Measurements from ENCODE around the gene SAMD15.
"Not testable (repeated sequence)": the region's sequence is repeated elsewhere in the genome, so short reads cannot be mapped to it uniquely, and the experiment has no call there.

The SAMD15 gene

DNA sequence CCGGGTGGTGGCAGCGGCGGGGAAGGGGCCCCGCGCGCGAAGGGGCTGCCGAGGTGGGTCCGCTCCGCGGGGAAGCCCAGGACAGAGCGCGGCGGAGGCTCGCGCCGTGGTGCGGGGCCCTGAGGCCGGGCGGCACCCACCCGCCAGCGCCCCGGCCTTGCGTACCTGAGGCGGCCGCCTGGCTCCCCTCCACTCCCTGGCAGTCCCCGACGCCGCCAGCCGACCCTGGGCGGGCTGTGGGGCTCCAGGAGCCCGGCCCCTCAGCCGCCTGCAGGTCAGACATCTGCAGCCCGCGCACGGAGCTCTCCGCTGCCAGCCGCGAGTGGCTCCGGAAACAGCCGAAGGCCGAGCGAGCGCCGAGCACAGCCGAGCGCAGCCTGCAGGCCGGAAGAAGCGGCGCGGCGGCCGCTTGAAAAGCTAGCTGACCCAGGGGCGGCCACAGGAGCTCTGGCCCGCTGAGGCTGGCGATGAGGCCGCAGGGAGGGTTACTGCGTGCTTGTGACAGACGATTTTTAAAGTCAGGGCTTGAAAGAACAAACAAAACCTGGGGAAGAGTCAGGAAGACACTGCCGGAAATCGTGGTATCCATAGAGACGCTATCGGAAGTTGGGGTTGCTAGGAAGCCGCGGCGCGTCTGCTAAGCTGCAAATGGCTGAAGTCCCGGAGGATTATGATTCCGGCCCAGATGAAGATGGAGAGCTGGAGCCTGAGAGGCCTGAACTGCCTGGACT is at the start of gene SAMD15, which contains the start of gene TMED8:
Gene SAMD15 (plus strand): TSS at position 609 of the 731 bp plus-strand sequence. CDS start 40 bp downstream, at position 649.
Gene TMED8 (minus strand): TSS at position 324 of the 731 bp plus-strand sequence. CDS start 41 bp downstream, at position 283.
- peak; percentile 73 to 83 for DNase-seq

DNA sequence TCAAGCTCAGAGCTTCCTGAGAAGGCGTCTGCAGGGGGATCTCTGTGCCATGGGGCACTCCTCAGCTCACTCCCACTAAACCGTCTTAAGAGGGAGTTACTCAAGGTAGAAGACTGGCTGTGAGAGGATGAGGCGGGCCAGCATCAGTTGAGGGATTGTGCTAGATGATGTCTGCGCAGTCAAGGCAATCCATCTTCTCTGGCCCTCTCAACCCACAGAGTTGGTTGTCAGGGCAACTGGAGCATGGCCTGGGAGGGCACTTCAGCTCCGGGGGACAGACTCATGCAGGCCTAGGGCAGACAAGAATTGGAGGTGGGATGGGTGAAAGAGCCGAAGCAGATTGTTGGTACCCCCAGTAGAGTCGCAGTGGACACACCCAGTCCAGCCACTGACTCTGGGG is 47.3 kb upstream of the SAMD15 start:
- DNase-seq = no peak

DNA sequence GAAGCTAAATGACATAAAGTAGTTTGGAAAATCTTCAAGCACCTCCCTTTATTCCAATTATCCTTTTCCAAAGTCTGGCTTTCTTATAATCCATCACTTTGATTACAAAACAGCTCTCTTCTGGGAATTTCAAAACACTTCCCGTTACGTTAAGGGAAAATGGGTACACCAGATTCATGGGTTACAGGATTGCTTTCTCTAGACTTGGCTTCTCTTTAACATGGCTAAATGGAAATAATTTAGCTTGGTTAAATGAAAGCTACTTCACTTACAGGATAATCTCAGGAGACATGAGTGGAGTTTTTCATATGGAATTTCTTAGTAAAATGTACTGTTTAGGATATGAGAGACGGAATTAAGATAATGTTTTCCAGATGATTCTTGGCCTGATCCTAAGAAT is 41.6 kb upstream of the SAMD15 start:
- DNase-seq = no peak

DNA sequence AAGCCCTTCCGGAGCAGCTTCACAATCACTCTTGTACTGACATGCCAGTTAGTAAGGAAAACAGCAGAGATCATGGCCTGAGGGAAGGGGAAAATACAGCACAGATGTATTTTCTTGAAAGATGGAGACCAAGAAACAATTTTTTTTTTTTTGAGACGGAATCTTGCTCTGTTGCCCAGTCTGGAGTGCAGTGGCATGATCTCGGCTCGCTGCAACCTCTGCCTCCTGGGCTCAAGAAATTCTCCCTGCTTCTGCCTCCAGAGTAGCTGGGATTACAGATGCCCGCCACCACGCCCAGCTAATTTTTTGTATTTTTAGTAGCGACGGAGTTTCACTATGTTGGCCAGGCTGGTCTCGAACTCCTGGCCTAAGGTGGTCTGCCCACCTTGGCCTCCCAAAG is 39.9 kb upstream of the SAMD15 start:
- not testable (repeated sequence) for DNase-seq

DNA sequence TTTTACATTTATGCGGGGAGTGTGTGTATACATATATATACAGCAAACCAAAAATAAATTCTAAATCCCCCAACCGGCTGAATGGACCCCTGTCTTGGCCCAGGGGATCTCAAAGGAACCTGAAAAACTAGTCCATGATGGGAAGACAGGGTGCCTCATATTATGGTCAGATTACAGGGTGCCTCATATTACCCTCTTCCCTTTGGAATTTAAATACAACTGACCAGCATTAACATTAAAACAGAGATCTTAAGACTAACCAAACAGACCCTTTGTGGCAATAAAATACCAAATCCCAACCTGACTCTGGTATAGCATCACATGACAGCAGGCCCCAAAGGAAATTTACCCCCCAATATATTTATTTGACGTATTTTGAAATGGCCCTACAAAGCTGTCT is 39.3 kb upstream of the SAMD15 start:
- no peak for DNase-seq

DNA sequence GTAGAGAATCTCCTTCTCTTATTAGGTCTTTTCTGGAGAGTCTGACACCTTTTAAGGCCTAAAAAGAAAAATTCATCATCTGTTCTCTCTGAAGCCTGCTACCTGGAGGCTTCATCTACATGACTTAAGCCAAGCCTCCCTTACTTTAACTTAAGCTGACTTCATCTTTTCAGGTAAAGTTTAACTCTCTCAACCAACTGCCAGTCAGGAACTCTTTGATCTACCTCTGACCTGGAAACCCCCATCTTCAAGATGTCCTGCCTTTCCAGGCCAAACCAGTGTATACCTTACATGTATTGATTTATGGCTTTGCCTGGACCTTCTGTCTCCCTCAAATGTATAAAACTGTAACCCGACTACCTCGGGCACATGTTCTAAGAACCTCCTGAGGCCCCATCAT is 38.9 kb upstream of the SAMD15 start:
- no peak for DNase-seq

DNA sequence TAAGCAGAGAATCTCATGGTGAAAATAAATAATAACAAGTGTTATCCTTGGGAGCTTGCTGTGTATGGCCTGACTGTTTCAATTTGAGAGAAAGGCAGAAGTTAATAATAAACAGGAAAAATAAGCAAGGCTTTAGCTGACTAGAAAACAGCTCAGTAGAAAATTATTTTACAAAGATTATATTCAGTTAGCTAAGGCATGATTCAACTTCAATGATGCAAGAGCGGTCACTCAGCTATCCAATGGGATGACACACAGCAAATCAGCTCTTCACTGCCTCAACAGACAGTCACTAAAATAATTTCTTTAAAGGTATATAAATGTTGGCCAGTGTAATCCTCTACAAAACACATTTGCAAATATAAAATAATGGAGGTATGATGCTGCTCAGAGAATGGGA is 37.8 kb upstream of the SAMD15 start:
- DNase-seq = no peak

DNA sequence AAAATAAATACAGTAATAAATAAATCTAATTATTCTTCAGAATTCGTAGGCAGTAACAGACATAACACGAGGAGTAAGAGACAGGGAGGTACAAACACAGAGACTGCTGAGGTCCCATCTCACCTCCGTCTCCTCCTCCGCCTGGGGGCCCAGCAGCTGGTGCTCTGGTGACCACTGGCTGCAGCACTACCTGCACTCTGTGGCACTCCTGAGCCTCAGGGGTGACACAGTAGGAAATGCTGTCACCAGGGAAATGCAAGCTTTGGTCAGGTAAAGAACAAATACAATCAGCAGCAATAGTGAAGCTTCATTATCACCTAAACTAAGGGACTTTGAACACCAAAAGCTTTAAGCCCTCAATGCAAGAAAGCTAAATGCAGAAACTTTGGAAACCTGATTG is 36.8 kb upstream of the SAMD15 start:
- no peak for DNase-seq

DNA sequence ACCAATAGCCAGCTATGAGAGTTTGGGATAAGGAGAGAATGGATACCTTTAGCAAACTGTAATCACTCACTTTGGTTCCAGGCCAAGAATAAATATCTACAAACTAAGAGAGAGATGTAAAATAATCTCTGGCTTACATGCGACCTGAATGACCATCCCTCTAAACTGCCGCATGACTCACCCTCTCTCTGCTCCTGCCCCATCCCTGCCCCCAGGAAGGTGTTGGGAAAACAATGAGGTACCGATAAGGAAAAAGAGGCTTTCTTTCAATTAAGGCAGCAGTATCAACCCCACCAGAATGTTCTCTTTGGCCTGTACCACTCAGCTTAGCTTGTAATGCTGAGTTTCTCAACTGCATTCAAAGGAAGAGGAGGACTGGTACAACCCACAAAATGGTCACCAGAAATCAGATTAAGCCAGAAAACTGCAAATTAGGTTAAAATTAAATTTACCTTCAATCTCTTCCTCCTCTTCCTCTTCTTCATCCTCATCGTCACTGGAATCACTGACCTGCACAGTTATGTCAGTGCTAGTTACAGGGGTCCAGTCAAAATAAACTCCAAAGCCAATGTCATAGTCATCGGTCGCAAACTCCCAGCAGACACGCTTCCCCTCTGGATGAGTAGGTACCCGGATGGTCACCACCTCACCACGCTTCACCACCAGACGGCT is 34.3 kb upstream of the SAMD15 start:
- DNase-seq = no peak

DNA sequence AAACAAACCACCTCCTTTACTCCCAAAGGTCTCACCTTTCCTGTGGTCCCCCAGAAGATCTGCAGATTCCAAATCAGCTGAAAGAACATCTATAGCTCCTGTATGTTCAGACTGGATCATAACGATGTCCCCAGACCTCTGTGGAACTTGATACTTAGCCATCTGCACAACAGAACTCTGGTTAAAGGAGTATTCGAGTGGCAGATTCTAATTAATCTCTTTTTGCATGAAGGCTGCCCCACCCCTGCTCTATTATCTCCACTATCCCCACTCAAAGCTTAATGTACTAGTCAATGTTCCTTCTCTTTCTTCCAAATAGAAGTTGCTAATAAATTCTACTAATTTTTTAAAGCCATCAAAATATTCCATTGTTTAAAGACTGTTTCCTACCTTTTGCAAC is 33.5 kb upstream of the SAMD15 start:
- DNase-seq = no peak

DNA sequence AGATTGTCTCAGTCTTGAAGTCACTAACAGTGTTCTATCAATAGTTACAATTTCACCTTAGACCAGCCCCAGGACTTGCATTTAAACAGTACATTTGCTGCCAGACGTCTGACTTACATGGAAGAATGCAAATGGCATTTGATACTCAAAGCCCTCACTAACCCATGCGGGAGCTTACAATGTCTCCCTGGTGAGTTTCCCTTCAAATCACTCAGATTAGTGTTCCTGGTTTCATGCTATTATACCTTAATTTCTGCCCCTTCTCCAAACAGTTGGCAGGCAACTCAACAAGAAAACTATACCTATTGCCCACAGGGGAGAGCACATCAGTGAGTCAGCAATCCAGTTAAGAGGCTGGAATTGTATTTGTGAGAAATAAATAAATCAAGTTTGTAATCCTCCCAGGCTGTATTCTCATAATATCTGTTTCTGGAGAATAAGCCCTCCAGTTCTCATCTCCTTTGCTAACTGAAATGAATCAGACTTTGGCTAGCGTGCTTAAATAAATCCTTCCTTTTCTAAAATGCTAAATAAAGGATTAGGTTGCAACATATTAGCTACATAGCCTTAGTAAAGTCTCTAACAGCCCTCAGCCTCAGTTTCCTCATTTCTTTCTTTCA is 32.7 kb upstream of the SAMD15 start:
- DNase-seq = no peak

DNA sequence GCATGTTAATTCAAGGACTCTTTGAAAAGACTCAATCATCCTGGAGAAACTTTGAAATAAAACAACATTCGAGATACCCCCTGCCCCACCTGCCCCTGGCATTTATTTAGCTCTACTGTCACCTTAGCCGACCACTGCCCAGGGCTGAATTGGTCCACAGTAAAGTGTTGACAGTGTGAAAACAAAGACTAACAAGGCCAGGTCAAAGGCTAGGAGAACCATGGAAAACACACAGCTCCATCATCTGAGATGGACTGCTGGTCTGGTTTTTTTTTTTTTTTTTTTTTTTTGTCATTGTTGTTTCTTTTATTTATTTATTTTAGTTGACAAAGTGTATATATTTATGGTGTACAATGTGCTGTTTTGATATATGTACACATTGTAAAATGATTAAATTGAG is 30.7 kb upstream of the SAMD15 start:
- no peak for DNase-seq

DNA sequence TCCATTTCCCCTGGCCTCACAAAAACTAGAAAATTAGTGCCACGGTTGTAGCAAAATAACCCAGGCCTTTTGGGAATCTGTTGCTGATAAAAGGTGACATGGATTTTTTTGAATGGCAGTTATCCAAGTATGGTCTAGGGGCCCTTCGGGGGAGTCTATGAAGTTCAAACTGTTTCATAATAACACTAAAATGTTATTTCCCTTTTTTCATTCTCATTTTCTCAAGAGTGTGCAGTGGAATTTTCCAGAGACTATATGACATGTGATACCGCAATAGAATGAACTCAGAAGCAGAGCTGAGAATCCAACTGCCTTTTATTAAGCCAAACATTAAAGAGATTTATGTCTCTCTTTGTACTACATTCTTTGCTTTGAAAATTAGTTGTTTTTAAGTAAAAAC is 29.4 kb upstream of the SAMD15 start:
- no peak for DNase-seq

DNA sequence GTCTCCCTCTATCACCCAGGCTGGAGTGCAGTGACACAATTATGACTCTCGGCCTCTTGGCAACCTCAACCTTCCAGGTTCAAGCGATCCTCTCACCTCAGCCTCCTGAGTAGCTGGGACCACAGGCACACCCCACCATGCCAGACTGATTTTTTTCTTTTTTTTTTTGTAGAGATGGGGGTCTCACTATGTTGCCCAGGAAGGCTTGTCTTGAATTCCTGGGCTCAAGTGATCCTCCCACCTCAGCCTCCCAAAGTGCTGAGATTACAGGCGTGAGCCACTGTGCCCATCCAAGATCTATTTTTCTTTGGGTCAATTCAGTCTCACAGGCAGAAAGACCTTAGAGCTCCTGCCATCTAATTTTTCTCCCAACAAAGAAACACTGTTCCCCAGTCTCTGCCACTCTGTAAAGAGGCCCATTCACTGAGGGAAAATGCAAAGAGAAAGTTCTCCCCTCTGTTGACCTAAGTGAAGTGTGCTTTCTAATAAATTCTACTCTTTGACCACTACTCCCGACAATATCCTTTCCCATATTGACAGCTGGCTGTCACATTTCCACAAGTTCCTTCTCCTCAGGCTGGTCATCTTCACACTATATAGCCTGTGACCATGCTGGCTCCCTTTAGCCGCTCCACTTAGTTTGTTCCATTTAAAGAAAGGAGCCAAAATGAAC is 23.6 kb upstream of the SAMD15 start:
- DNase-seq = no peak

DNA sequence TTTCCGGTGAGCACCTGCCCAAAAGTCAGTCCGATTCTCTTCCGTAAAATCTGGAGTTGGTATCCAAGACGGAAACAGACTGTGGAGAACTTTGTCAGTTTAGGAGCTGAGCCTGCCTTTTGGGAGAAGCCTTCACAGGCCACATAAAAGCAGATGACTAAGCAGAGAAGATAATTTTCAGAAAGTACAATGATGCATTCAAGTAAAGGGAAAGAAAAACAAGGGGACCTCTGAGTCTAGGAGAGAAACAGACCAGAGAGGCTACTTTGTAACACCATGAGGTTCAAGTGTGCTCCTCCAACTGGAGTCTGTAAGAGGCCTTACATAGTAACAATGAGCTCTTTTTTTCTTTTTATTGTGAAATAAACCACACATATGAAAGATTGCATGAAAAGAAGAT is 21.4 kb upstream of the SAMD15 start:
- DNase-seq = no peak

DNA sequence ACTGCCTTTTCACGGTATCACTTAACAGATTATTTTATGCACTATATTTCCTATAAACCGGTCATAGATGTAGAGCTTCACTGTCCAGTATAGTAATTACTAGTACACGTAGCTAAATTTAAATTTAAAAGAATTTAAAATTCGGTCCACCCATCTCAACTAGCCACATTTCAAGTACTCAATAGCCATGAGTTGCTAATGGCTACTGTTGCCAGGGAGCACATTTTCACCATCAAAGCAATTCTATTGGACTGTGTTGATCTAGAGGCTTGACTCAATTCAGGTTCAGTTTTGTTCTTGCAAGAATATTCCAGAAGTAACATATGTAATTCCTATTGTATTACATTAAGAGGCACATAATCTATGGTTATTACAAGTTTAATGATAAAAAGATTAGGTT is 20.3 kb upstream of the SAMD15 start:
- DNase-seq = no peak

DNA sequence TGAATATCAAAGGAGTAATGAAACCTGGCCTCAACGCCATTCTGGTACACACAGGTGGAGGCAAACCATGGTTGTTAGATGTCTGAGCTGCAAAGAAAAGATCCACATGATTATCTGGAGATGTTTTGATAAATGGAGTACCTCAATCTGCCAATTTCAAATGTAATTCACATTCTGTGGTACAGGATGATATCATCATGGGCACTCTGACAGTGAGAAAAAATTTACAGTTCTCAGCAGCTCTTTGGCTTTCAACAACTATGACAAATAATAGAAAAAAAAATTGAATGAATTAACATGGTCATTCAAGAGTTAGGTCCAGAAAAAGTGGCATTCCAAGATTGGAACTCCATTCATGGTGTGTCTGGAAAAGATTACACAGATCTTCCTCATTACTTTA is 17.6 kb upstream of the SAMD15 start:
- no peak for DNase-seq

DNA sequence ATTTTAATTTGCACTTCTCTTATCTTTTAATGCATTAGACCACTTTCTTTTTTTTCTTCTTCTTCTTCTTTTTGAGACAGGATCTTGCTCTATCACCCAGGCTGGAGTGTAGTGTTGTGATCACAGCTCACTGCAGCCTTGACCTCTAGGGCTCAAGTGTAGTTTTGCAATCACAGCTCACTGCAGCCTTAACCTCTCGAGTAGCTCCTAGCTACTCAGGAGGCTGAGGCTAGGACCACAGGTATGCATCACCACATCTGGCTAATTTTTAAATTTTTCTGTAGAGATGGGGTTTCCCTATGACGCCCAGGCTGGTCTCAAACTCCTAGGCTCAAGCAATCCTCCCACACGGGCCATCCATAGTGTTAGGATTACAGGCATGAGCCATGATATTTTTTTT is 13.0 kb upstream of the SAMD15 start:
- DNase-seq = no peak

DNA sequence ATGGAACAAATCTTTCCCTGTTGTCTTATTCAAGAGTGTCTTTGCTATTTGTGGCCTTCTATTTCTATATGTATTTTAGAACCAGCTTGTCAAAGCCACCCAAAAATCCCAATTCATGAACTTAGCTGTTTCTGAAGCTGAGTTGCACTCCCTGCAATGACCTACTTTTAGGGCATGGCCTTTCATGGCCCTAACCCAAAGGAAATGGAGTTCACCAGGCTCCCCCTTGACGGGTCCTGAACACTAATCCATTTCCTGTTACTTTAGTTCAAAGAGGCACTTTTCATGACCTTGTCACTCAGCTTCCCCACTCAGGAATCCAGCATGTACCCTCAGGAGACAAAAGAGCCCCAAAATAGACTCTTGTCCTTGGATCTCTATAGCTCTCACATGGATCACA is 7.9 kb upstream of the SAMD15 start:
- no peak for DNase-seq

DNA sequence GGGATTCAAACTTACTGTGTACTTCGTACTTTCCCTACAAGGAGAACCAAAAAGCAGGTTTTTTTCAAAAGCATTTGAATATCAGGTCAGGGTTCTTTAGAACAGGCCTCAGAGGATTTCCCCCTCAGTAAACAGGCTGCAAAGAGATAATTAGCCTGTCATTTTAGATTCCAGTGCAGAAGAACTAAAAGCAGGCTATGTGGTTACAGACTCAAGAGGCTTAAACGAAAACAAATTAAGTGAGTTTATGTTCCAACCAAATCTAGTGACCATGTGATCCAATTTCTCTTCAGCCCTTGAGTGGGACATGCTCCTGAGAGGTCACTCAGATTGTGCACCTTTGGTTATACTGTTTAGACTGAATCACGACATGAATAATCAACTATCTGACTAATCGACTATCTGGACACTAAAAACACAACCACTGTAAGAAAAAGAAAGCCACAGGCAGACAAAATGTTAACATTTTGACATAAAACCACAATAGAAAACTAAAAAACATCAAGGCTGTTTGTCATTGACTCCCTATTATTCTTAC is 4.8 kb upstream of the SAMD15 start:
- DNase-seq = no peak

DNA sequence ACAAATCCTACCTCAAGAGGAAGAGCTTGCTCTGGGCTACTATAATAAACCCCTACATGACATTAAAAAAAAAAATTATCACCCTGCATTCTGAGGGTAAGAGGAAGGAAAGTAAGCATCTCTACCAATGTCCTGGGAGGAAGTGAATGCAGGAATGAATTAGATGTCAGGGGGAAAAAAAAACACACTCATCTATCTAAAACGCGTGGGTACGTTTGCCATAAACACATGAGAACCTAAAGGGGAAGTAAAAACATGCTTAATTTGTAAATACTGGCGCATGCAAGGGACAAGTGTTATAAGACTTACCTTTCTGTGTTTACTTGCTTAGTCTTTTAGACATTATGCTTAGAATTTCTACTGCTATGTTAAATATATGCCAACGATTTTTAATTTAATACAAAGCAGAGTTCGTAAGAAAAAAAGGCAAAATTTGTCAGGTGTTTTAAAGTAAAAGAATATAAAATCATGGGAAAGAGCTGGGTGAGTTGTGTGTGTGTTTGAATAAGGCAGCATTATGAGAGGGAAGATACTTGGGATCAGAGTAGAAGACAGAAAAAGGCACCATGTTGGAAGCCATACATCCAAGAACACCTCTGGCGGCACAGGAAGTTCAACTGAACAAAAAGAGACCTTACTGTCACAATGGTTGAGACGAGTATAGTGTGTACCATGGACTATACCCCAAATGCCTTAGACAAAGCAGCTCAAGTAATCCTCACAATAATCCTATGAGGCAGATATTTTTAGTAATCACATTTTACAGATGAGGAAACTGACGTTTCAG is 1.8 kb upstream of the SAMD15 start:
- DNase-seq = no peak

DNA sequence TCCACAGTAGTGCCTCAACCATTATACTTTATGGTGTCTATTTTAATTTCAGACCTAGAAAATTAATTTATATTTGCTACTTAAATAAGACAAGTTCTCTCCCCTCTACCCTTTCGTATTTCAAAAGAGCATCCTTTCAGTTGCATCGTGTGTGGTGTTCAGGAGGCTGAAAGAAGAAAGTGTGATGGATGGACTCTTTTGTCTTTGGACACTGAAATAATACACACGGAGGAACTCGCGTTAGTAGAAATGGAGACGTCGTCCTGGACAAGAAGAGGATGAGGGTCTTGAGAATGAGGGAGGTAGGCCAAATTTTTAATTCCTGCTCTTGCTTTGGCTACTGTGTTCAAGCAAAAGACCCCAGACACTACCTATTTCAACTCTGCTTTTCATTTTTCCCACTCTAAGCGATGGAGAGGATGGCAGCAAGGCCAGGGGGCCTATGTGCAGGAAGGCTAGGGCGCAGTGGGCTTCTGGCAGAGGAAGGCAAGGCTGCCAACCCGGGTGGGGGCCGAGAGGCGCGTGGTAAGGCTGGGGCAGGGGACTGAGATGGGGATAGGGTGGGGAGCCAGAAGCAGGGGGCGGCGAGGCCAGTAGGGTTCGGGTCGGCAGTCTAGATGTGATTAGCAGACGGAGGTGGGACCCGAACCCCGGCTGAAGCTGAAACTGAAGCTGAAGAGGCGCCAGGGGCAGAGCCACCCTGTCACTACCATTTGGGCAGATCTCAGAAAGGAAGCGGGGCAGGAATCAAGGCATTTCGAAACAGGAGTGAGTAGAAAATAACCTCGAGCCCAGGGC is 1.0 kb upstream of the SAMD15 start:
- no peak for DNase-seq

All from NCI-H446 (cell line).